AG10803 (cell line): Measurements from ENCODE around the gene CSNK2A1.

Experiments
- DNase-seq: peaks from one replicate; pipeline ENCODE4 v3.0.0; 2010; ENCODE audit warnings: low read depth
- H3K4me3 ChIP-seq: 2 replicates; pipeline ENCODE4 v1.5.1; 2011; ENCODE audit warnings: mild to moderate bottlenecking, low read length, control low read depth
- CTCF ChIP-seq: conservative IDR thresholded peaks from 2 replicates; pipeline ENCODE4 v1.5.1; 2011; ENCODE audit warnings: mild to moderate bottlenecking, low read length, control low read depth, inconsistent platforms

The CSNK2A1 gene

GRCh38 chr20:573414-574296, 30.1 kb upstream of the CSNK2A1 start:
- no peak overlapping the region for H3K4me3 ChIP-seq
- TF ChIP-seq CTCF: no peak
- DNase-seq: no peak

- no peak for DNase-seq
- TF ChIP-seq CTCF: no peak
- H3K4me3 ChIP-seq: no peak overlapping the region
Measured at GRCh38 chr20:572727-573126, 29.1 kb upstream of the CSNK2A1 start.

- H3K4me3 ChIP-seq: no peak overlapping the region
- TF ChIP-seq CTCF: no peak
- peak; percentile 15 for DNase-seq
Measured at GRCh38 chr20:571754-572441, 28.3 kb upstream of the CSNK2A1 start.

- no peak for TF ChIP-seq CTCF
- no peak for DNase-seq
- no peak overlapping the region for H3K4me3 ChIP-seq
Measured at GRCh38 chr20:568673-569415, 25.3 kb upstream of the CSNK2A1 start.

- TF ChIP-seq CTCF: no peak
- DNase-seq: no peak
Measured at GRCh38 chr20:568097-568652, 24.6 kb upstream of the CSNK2A1 start.

GRCh38 chr20:564192-564591, 20.6 kb upstream of the CSNK2A1 start:
- no peak for TF ChIP-seq CTCF
- no peak for DNase-seq
- H3K4me3 ChIP-seq: no peak overlapping the region

More at GRCh38 chr20:568097-568652, 24.6 kb upstream of the CSNK2A1 start:
- no peak overlapping the region for H3K4me3 ChIP-seq
